HG03108 (cell line): Measurements from ENCODE around the gene DLGAP4.
"Not testable (repeated sequence)": the region's sequence is repeated elsewhere in the genome, so short reads cannot be mapped to it uniquely, and the experiment has no call there.

Experiments
- ATAC-seq: cut with Tn5 transposase; IDR thresholded peaks from one replicate; pipeline ENCODE4 v1.9.1; 2021; ENCODE audit warnings: moderate library complexity; ENCODE audit not compliant: unreplicated experiment

Gene DLGAP4

GRCh38 chr20:36496707-36497669 is 190.8 kb downstream of the DLGAP4 start:
- ATAC-seq, result no peak

GRCh38 chr20:36497856-36498255 is 191.7 kb downstream of the DLGAP4 start:
- ATAC-seq, result no peak

- no peak for ATAC-seq
These were observed 192.4 kb downstream of the DLGAP4 start for GRCh38 chr20:36498386-36499179.

- ATAC-seq, result no peak
These were observed 193.1 kb downstream of the DLGAP4 start for GRCh38 chr20:36499211-36499610.

GRCh38 chr20:36499723-36500501 is 193.8 kb downstream of the DLGAP4 start:
- ATAC-seq, result no peak

GRCh38 chr20:36501367-36502006 is 195.3 kb downstream of the DLGAP4 start:
- no peak for ATAC-seq

- no peak for ATAC-seq
These were observed 198.2 kb downstream of the DLGAP4 start for GRCh38 chr20:36504295-36504694.

- no peak for ATAC-seq
These were observed 200.1 kb downstream of the DLGAP4 start for GRCh38 chr20:36506253-36506652.

- ATAC-seq, result no peak
These were observed 201.6 kb downstream of the DLGAP4 start for GRCh38 chr20:36507746-36508145.

- no peak for ATAC-seq
These were observed 213.0 kb downstream of the DLGAP4 start for GRCh38 chr20:36519012-36519719.

- ATAC-seq, result no peak
These were observed 213.8 kb downstream of the DLGAP4 start for GRCh38 chr20:36519944-36520343.

- ATAC-seq, result no peak
These were observed 215.4 kb downstream of the DLGAP4 start for GRCh38 chr20:36521526-36521925.

- ATAC-seq, result not testable (repeated sequence)
These were observed 216.3 kb downstream of the DLGAP4 start for GRCh38 chr20:36522412-36522811.

- ATAC-seq, result no peak
These were observed 217.2 kb downstream of the DLGAP4 start for GRCh38 chr20:36523341-36523740.

GRCh38 chr20:36525620-36526365 is 219.7 kb downstream of the DLGAP4 start:
- ATAC-seq, result no peak

- no peak for ATAC-seq
These were observed 220.4 kb downstream of the DLGAP4 start for GRCh38 chr20:36526521-36527011.

- ATAC-seq, result no peak
These were observed 221.4 kb downstream of the DLGAP4 start for GRCh38 chr20:36527331-36528125.

- no peak for ATAC-seq
These were observed 222.2 kb downstream of the DLGAP4 start for GRCh38 chr20:36528176-36528874.
